ENCODE data around the gene LRP11. TPM values are rescaled to one million over a fixed set of nuclear protein-coding genes. Genes with fewer than 3 reads are reported as not detected.

Gene LRP11
- total and polyA plus RNA-seq, 2 of the 13 experiments (the other 11 are each of a cell fraction or from before 2014, with no cell fraction given): 32.4 to 48.9 TPM

DNA sequence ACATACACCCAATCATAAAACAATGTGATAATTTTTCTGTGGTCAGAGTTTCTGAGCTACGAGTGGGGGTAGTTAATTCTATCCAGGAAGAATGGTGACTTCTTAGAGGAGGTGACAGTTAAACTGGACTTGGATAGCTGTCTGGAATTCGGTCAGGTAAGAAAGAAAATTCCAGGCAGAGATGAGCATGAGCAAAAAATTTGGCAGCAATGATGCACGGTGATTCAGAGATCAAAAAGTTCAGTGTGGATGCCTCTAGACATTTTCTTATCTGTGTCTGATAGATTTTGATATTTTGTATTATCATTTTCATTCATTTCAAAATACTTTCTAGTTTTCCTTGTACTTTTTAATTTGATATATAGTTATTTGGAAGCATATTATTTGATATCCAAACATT, 21.7 kb upstream of the LRP11 start:
- Histone ChIP-seq H3K4me2 (ENCODE audit: low read depth, low read length) (no peak overlapping the region), H3K79me2 (ENCODE audit: insufficient read depth, low read length) (no peaks in the 10 kb centered on the region), H3K4me1 (ENCODE audit: insufficient read depth, low read length) (peaks cover 7% of the 10 kb centered on the region; the same call in 1 of the 2 replicates), H3K9ac (ENCODE audit: insufficient read depth, low read depth, low read length) (no peak overlapping the region), H2AFZ (ENCODE audit: low read length) (no peak overlapping the region), H3K36me3 (replicated peaks in 1 of 2; ENCODE audit: control insufficient read depth in 1 of 2, insufficient read depth in 2 of 2, low read length in 2 of 2) (no peaks in the 10 kb centered on the region), H3K9me3 (ENCODE audit: low read length) (no peaks in the 10 kb centered on the region), H4K20me1 (ENCODE audit: insufficient read depth, low read length) (no peaks in the 10 kb centered on the region), H3K4me3 (replicated peaks in 1 of 3; ENCODE audit: insufficient read depth in 1 of 3, low read depth in 2 of 3, low read length in 3 of 3) (no peak overlapping the region), H3K27ac (ENCODE audit: extremely low read length, insufficient read depth, low read length) (no peak overlapping the region), H3K27me3 (ENCODE audit: control insufficient read depth in 1 of 2, insufficient read depth in 2 of 2, low read length in 2 of 2) (peaks cover 3 to 55% of the 10 kb centered on the region in 2 experiments; a peak in 4 of 5 replicates)
- intact Hi-C loops (cut with micrococcal nuclease; ENCODE audit: unreplicated experiment): no loop called here
- FAIRE-seq (no peak), ATAC-seq (no peak), DNase-seq (ENCODE audit: low spot score) (no peak)
- ChIA-PET CTCF (ENCODE audit: low intra/inter-chr PET ratio, low total read pairs) (no interaction called here), POLR2A (no interaction called here)
- no TSS peak for BruUV-seq (replicated peaks)
- WGBS (ENCODE audit: low lambda C conversion rate): 22% methylated on average over 3 of the region's 3 CpGs
- in situ Hi-C loops (cut with HindIII; ENCODE audit: extremely low pct_ligation_motif_present, low pct_unique_long_range_greater_than_20kb): no loop called here
- TF ChIP-seq ZFAT (CRISPR knock-in tag; conservative IDR thresholded peaks at IDR 0.05) (no peak), MED8 (CRISPR knock-in tag; IDR thresholded peaks at IDR 0.05; ENCODE audit: insufficient replicate concordance) (no peak), GTF2F1 (IDR thresholded peaks at IDR 0.05; ENCODE audit: low read length) (no peak), ZNF207 (IDR thresholded peaks at IDR 0.05; ENCODE audit: borderline replicate concordance) (no peak), KLF12 (CRISPR knock-in tag; IDR thresholded peaks at IDR 0.05; ENCODE audit: borderline replicate concordance) (no peak), FOXK1 (CRISPR knock-in tag; IDR thresholded peaks at IDR 0.05; ENCODE audit: borderline replicate concordance, low read depth) (no peak), ZNF12 (CRISPR knock-in tag; IDR thresholded peaks at IDR 0.05) (no peak), HDAC6 (IDR thresholded peaks at IDR 0.05; ENCODE audit: low read depth, low read length) (no peak), ZSCAN22 (CRISPR knock-in tag; IDR thresholded peaks at IDR 0.05) (no peak), ZNF75D (CRISPR knock-in tag; IDR thresholded peaks at IDR 0.05; ENCODE audit: borderline replicate concordance) (no peak), TBL1XR1 (IDR thresholded peaks at IDR 0.05; ENCODE audit: borderline replicate concordance, low read length, partially characterized antibody) (no peak)
- TF ChIP-seq, protein P1, sequence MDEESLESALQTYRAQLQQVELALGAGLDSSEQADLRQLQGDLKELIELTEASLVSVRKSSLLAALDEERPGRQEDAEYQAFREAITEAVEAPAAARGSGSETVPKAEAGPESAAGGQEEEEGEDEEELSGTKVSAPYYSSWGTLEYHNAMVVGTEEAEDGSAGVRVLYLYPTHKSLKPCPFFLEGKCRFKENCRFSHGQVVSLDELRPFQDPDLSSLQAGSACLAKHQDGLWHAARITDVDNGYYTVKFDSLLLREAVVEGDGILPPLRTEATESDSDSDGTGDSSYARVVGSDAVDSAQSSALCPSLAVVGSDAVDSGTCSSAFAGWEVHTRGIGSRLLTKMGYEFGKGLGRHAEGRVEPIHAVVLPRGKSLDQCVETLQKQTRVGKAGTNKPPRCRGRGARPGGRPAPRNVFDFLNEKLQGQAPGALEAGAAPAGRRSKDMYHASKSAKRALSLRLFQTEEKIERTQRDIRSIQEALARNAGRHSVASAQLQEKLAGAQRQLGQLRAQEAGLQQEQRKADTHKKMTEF (CRISPR knock-in tag; IDR thresholded peaks at IDR 0.05): no peak
- TF ChIP-seq, protein P2, sequence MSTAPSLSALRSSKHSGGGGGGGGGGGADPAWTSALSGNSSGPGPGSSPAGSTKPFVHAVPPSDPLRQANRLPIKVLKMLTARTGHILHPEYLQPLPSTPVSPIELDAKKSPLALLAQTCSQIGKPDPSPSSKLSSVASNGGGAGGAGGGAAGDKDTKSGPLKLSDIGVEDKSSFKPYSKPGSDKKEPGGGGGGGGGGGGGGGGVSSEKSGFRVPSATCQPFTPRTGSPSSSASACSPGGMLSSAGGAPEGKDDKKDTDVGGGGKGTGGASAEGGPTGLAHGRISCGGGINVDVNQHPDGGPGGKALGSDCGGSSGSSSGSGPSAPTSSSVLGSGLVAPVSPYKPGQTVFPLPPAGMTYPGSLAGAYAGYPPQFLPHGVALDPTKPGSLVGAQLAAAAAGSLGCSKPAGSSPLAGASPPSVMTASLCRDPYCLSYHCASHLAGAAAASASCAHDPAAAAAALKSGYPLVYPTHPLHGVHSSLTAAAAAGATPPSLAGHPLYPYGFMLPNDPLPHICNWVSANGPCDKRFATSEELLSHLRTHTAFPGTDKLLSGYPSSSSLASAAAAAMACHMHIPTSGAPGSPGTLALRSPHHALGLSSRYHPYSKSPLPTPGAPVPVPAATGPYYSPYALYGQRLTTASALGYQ (CRISPR knock-in tag; IDR thresholded peaks at IDR 0.05): no peak
- TF ChIP-seq, protein P3, sequence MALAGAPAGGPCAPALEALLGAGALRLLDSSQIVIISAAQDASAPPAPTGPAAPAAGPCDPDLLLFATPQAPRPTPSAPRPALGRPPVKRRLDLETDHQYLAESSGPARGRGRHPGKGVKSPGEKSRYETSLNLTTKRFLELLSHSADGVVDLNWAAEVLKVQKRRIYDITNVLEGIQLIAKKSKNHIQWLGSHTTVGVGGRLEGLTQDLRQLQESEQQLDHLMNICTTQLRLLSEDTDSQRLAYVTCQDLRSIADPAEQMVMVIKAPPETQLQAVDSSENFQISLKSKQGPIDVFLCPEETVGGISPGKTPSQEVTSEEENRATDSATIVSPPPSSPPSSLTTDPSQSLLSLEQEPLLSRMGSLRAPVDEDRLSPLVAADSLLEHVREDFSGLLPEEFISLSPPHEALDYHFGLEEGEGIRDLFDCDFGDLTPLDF (CRISPR knock-in tag; IDR thresholded peaks at IDR 0.05): no peak
- TF ChIP-seq, protein P4, sequence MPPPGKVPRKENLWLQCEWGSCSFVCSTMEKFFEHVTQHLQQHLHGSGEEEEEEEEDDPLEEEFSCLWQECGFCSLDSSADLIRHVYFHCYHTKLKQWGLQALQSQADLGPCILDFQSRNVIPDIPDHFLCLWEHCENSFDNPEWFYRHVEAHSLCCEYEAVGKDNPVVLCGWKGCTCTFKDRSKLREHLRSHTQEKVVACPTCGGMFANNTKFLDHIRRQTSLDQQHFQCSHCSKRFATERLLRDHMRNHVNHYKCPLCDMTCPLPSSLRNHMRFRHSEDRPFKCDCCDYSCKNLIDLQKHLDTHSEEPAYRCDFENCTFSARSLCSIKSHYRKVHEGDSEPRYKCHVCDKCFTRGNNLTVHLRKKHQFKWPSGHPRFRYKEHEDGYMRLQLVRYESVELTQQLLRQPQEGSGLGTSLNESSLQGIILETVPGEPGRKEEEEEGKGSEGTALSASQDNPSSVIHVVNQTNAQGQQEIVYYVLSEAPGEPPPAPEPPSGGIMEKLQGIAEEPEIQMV (CRISPR knock-in tag; IDR thresholded peaks at IDR 0.05; ENCODE audit: low read depth): no peak
